PC-3 (cell line): ENCODE measurements around the gene MEX3B. TPM values are rescaled to one million over a fixed set of nuclear protein-coding genes. Genes with fewer than 3 reads are reported as not detected.

Experiments used
- ATAC-seq: fragments of 200-7000 bp; cut with Tn5 transposase; 2 replicates; pipeline ENCODE4 v1.9.1; 2020; ENCODE audit warnings: mild to moderate bottlenecking, moderate library complexity
- BruUV-seq: library from RNA; stranded (reverse); fragments of 400-500 nt; replicated peaks from 2 replicates; lab custom pipeline; 2021; lab: Mats Ljungman, UMichigan
- CTCF ChIA-PET: fragments of 300-600 bp; sonication (Branson Sonifier 250); formaldehyde crosslinking; loops from one replicate; lab custom pipeline; 2022; ENCODE audit warnings: antibody characterized with exemption; lab: Charles Lee
- POLR2A ChIA-PET: fragments of 300-600 bp; sonication (Branson Sonifier 250); formaldehyde crosslinking; loops from one replicate; lab custom pipeline; 2022; ENCODE audit warnings: antibody characterized with exemption; ENCODE audit not compliant: unreplicated experiment; lab: Charles Lee
- DNase-seq: peaks from one replicate; pipeline ENCODE4 v3.0.0-alpha.2; 2015
- H2AFZ ChIP-seq: fragments of 300-600 bp; sonication (generic); 2 replicates; pipeline ENCODE4 v1.6.0; 2016; ENCODE audit warnings: antibody characterized with exemption, low read length
- H3F3A ChIP-seq: fragments of 300-600 bp; sonication (generic); one replicate; pipeline ENCODE4 v1.6.0; 2017; ENCODE audit warnings: antibody characterized with exemption, low read length, control low read depth, mild to moderate bottlenecking; ENCODE audit not compliant: unreplicated experiment
- H3K27ac ChIP-seq: fragments of 300-600 bp; sonication (generic); 2 replicates; pipeline ENCODE4 v1.5.1; 2016; ENCODE audit warnings: mild to moderate bottlenecking, low read length
- H3K27me3 ChIP-seq: fragments of 300-600 bp; sonication (generic); 2 replicates; pipeline ENCODE4 v1.6.1; 2016; ENCODE audit warnings: low read length, mixed read lengths
- H3K36me3 ChIP-seq: fragments of 300-600 bp; sonication (generic); 2 replicates; pipeline ENCODE4 v1.6.1; 2016; ENCODE audit warnings: low read depth, mixed run types, low read length, mixed read lengths
- H3K4me1 ChIP-seq: fragments of 300-600 bp; sonication (generic); 2 replicates; pipeline ENCODE4 v1.5.1; 2016; ENCODE audit warnings: low read length; ENCODE audit not compliant: insufficient read depth
- H3K4me2 ChIP-seq: fragments of 300-600 bp; sonication (generic); 2 replicates; pipeline ENCODE4 v1.6.0; 2016; ENCODE audit warnings: low read length
- H3K4me3 ChIP-seq: fragments of 300-600 bp; sonication (generic); 2 replicates; pipeline ENCODE4 v1.5.1; 2016; ENCODE audit warnings: mild to moderate bottlenecking, low read length, mixed read lengths
- H3K79me2 ChIP-seq: fragments of 300-600 bp; sonication (generic); 2 replicates; pipeline ENCODE4 v1.6.1; 2017; ENCODE audit warnings: low read length, mixed read lengths
- H3K9ac ChIP-seq: fragments of 300-600 bp; sonication (generic); 2 replicates; pipeline ENCODE4 v1.6.0; 2016; ENCODE audit warnings: mild to moderate bottlenecking, low read length
- H3K9me2 ChIP-seq: fragments of 300-600 bp; sonication (generic); replicated peaks from 2 replicates; pipeline ENCODE4 v1.6.1; 2016; ENCODE audit warnings: mixed run types, low read length, mixed read lengths
- H3K9me3 ChIP-seq: fragments of 300-600 bp; sonication (generic); 2 replicates; pipeline ENCODE4 v1.6.1; 2016; ENCODE audit warnings: low read length, mixed read lengths
- H4K20me1 ChIP-seq: fragments of 300-600 bp; sonication (generic); 2 replicates; pipeline ENCODE4 v1.6.1; 2016; ENCODE audit warnings: low read length, mixed read lengths
- EZH2 ChIP-seq: fragments of 300-600 bp; sonication (generic); IDR thresholded peaks from one replicate; pipeline ENCODE4 v1.6.1; 2017; ENCODE audit warnings: antibody characterized with exemption, mild to moderate bottlenecking, low read length; ENCODE audit not compliant: unreplicated experiment
- EZH2phosphoT487 ChIP-seq: fragments of 300-600 bp; sonication (generic); IDR thresholded peaks from 2 replicates; pipeline ENCODE4 v1.6.1; 2018; ENCODE audit warnings: mild to moderate bottlenecking, antibody characterized with exemption, low read length, borderline replicate concordance
- intact Hi-C: fragments of 100-400 bp; cut with micrococcal nuclease; formaldehyde crosslinking; loops from 2 replicates; pipeline ENCODE4 v1.9.0; 2023
- total RNA-seq: library from RNA; depleted of rRNA; stranded (reverse); fragments of >200 nt; gene quantifications from 2 replicates; pipeline ENCODE4 v1.2.3, GENCODE V29; 2014
- TF ChIP-seq, protein P1 (sequence below): fragments of 300-600 bp; sonication (generic); conservative IDR thresholded peaks from 2 replicates; pipeline ENCODE4 v1.5.1; 2017; ENCODE audit warnings: antibody characterized with exemption, low read depth, mild to moderate bottlenecking, low read length

MEX3B gene
- total RNA-seq, 1 experiment from 2014 or later = 0.58 TPM

DNA sequence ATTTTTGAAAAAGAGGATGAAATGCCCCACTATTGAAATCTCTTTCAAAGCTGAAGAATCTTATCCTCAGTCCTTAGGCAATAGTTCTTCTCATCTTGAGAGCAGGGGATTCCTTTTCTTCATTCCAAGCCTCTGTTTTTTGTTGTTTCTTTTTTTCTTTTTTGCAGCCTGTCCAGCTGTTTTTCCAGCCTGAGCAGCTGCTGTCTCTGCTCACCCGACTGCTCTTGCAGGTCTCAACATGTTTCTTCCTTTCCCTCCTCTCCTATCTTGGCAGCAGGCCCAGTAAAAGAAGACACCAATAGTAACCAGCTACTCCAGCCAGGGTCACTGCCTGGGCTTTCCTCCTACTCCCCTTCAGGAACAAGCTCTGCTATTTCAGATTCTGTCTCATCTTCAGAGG is 23.8 kb downstream of the MEX3B start:
- TF ChIP-seq, protein P1, sequence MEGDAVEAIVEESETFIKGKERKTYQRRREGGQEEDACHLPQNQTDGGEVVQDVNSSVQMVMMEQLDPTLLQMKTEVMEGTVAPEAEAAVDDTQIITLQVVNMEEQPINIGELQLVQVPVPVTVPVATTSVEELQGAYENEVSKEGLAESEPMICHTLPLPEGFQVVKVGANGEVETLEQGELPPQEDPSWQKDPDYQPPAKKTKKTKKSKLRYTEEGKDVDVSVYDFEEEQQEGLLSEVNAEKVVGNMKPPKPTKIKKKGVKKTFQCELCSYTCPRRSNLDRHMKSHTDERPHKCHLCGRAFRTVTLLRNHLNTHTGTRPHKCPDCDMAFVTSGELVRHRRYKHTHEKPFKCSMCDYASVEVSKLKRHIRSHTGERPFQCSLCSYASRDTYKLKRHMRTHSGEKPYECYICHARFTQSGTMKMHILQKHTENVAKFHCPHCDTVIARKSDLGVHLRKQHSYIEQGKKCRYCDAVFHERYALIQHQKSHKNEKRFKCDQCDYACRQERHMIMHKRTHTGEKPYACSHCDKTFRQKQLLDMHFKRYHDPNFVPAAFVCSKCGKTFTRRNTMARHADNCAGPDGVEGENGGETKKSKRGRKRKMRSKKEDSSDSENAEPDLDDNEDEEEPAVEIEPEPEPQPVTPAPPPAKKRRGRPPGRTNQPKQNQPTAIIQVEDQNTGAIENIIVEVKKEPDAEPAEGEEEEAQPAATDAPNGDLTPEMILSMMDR = no peak
- TF ChIP-seq EZH2phosphoT487 (no peak), EZH2 (no peak)
- POLR2A ChIA-PET = no interaction called here
- BruUV-seq = no TSS peak
- Histone ChIP-seq H3K4me2 (no peak overlapping the region), H3K4me1 (no peaks in the 10 kb centered on the region), H3K27ac (no peak overlapping the region), H3K9me3 (no peaks in the 10 kb centered on the region), H3K9me2 (no peaks in the 10 kb centered on the region), H2AFZ (no peak overlapping the region), H3F3A (no peaks in the 10 kb centered on the region), H3K27me3 (peaks cover 50% of the 10 kb centered on the region), H4K20me1 (no peaks in the 10 kb centered on the region), H3K9ac (no peak overlapping the region), H3K36me3 (no peaks in the 10 kb centered on the region), H3K4me3 (no peak overlapping the region), H3K79me2 (no peaks in the 10 kb centered on the region)
- DNase-seq (no peak), ATAC-seq (no peak)
- intact Hi-C loops = no loop called here
- CTCF ChIA-PET = no interaction called here

DNA sequence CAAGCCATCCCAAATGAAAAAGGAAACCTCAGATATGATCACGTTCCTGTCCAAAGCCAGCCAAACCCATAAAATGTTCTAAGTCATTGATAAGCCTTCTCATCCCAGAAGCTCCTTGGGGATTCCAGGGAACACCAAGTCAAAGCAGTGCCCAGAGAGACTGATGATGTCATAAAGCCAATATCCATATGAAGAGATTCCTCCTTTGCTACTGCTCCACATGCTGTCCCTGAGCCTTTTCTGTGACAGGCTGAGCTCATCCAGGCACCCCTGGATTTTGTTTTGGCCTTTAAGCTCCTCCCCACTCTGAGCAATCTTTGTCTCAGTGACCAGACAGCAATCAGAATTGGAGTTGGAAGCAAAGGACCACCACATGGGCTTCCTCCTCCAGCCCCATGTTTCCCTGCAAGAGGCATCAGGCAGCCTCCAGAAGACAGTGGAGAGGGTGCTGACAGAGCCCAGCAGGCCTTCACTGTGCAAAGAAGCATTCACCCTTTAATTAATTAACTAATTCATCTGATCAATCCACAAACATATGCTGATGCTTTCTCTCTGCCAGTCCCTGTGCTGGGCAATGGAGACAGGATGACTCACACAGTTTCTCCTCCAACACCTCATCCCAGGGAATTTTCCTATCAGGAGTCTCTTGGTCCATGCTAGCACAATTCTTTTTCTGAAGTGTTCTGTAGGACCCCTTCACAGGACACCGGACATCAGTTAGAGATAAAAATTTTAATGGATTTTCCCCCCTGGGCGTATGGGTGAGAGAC is 25.0 kb downstream of the MEX3B start:
- TF ChIP-seq, protein P1 = no peak
- TF ChIP-seq EZH2 (no peak), EZH2phosphoT487 (no peak)
- Histone ChIP-seq H3K9me2 (no peaks in the 10 kb centered on the region), H3K36me3 (no peaks in the 10 kb centered on the region), H3K27me3 (peaks cover 62% of the 10 kb centered on the region), H3F3A (no peaks in the 10 kb centered on the region), H3K4me3 (no peak overlapping the region), H3K4me2 (no peak overlapping the region), H3K9ac (no peak overlapping the region), H3K79me2 (no peaks in the 10 kb centered on the region), H4K20me1 (no peaks in the 10 kb centered on the region), H2AFZ (no peak overlapping the region), H3K9me3 (no peaks in the 10 kb centered on the region), H3K4me1 (no peaks in the 10 kb centered on the region), H3K27ac (no peak overlapping the region)
- intact Hi-C loops = no loop called here
- BruUV-seq = no TSS peak
- CTCF ChIA-PET = no interaction called here
- ATAC-seq = no peak
- no peak for DNase-seq
- POLR2A ChIA-PET = no interaction called here

DNA sequence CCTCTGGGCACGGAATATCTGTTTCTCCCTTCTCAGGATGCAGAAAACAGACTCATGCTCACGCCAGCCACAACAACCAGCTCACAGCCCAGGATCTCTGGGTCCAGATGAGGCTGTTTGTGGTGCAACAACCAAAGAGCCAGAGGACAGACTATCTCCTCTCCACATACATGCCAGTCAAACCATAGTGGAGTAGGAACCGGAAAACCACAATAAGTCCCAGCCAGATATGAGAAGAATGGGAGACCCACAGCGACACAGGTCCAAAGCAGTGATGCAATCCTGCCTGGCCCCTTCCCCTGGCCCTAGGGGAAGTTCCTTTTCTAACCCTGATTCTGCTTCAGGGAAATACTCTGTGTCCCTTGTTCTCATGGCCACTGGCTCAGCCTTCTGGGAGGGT is 27.6 kb downstream of the MEX3B start:
- Histone ChIP-seq H4K20me1 (no peaks in the 10 kb centered on the region), H3K79me2 (no peaks in the 10 kb centered on the region), H3K9me3 (no peaks in the 10 kb centered on the region), H3K4me1 (no peaks in the 10 kb centered on the region), H3K9me2 (no peaks in the 10 kb centered on the region), H3K9ac (no peak overlapping the region), H3K36me3 (no peaks in the 10 kb centered on the region), H3K27me3 (peaks cover 72% of the 10 kb centered on the region), H3F3A (no peaks in the 10 kb centered on the region), H3K4me2 (no peak overlapping the region), H3K4me3 (no peak overlapping the region), H2AFZ (no peak overlapping the region), H3K27ac (no peak overlapping the region)
- no TSS peak for BruUV-seq
- DNase-seq (no peak), ATAC-seq (no peak)
- intact Hi-C loops = no loop called here
- POLR2A ChIA-PET = no interaction called here
- CTCF ChIA-PET = no interaction called here
- no peak for TF ChIP-seq EZH2phosphoT487
- TF ChIP-seq, protein P1 = no peak
- no peak for TF ChIP-seq EZH2
